ENCODE measurements around the gene PHACTR1. TPM values are rescaled to one million over a fixed set of nuclear protein-coding genes. Genes with fewer than 3 reads are reported as not detected.

PHACTR1 gene
- total RNA-seq, 1 donor from 2014 or later: 14.1 TPM

GRCh38 chr6:13025893-13026499, 309.4 kb downstream of the PHACTR1 start:
- DNase-seq (ENCODE audit: low spot score): no peak

GRCh38 chr6:13026557-13026956, 310.0 kb downstream of the PHACTR1 start:
- no peak for DNase-seq (ENCODE audit: low spot score)

DNA sequence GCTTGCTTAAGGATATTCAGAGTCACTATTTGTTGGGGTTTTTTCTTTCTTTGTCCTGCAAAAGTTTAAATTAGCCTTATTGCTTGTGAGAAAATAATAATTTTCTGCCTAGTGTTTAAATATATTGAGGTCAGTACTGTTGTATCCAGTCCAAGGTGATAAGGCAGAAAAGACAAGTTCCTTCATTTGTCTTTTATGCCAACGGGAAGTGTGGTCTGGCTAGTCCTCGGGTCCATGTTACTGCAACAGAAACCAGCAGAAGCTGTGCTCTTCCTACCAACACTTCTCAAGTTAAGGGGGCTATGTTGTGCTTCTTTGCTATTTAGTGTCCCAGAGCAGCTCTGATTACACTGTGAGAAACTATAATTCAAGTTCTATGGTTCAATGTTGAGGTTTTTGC, 310.6 kb downstream of the PHACTR1 start:
- no peak for DNase-seq (ENCODE audit: low spot score)

DNA sequence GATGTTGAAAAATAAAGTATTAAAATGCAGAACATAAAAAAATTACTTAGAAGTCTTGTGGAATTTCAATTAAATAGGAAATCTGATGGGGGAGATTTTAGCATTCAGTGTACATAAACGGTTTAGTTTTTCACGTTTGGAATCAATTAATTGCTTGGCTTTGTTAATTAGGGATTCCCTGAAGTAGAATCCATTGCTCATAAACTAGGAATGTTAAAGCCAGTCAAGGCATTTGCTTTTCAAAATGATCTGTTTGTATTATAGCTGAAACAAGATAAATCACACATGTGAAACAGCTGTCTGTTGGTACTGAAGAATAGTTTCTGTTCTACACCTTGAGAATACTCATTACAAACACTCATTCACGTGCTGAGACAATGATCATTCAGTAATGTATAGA, 313.8 kb downstream of the PHACTR1 start:
- no peak for DNase-seq (ENCODE audit: low spot score)

GRCh38 chr6:13032566-13032965, 316.0 kb downstream of the PHACTR1 start:
- DNase-seq (ENCODE audit: low spot score): no peak

- DNase-seq (ENCODE audit: low spot score): no peak
Observed at GRCh38 chr6:13033145-13033544, 316.6 kb downstream of the PHACTR1 start.

DNA sequence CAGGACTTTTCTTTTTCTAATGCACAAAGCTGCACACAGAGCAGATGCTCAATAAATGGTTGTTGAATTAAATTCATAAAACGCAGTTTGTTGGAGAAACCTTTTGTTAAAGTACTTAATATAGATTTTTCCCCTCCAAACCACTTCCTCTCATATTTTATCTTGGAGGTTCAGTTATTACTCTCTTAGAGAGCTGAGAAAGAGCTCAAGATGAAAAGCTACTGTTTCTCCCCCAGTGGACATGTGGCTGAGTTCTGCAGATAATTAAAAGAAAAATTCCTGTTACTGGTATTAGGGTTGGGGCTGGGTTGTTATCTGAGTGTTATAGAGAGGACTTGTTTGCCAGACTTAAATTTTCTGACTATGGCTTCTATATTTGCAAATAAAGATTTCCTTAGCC, 317.7 kb downstream of the PHACTR1 start:
- no peak for DNase-seq (ENCODE audit: low spot score)

DNA sequence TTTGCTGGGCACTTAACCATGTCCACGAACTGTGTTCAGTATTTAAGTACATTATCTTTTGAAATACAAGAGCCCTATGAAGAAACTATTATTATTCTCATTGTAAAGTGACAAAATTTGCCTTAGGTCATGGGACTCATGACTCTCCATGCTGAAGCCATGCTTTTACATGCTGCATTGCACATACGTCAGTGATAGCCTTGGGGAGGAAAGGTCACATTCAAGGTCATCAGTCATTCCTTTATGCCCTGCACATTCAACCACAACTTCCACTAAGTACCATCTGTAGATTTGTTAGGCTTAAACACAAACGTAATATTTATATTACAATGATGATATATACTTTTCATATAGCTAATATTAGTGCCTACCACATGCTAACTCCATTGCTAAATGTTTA, 319.0 kb downstream of the PHACTR1 start:
- DNase-seq (ENCODE audit: low spot score): no peak

DNA sequence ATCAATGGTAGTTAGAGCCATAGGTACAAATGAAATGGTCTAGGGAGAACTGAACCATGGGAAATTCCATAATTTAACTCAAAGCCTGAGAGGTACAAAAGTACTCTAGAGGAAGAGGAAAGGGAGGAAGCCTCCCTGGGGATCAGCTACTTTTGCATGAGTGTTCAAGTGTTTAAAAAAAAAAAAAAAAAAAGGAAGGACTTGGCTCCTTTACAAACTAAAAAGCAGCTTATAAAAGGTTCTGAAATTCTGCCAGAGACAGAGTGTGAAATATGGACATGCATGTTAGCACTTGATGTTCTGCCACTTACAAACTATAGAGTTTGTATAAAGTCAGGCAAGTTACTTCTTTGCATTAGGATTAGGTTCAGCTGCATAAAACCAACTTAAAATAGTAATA, 321.7 kb downstream of the PHACTR1 start:
- DNase-seq (ENCODE audit: low spot score): no peak

DNA sequence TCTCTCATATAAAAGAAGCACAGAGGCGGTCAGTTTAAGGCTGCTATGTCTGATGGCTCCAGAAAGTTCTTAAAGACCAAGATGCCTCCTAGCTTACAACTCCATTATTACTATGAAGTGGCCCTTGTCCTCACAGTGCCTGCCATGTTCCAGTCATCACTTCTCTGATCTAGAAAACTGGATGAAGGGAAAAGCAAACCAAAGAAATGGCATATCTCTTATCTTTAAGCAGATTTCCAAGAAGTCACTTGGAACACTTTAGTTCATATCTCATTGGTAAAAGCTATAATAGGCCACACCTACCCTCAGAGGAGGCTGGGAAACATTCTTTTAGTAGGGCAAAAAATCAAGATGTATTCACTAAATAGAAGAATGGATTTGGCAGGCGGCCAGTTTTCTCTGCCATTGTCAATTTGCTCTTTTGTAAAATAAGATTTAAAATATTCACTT, 322.2 kb downstream of the PHACTR1 start:
- DNase-seq (ENCODE audit: low spot score): no peak

DNA sequence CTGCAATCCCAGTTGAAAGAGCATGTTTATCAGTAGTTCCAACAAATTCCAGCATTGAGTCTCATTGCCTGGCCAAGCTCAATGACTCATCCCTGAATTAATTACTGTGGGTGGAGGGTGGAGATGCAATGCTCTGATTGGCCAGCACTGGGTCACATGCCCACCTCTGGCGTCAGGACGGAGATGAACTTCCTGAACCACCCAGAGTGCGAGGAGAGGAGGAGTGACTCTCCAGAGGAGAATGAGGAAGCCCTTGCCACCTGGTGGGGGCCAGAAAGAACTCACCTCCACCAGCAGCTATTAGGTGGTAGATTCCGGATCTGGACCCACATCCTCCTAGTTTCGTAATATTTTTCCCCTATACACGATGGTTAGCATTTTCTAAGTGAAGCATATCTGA, 327.8 kb downstream of the PHACTR1 start:
- DNase-seq (ENCODE audit: low spot score): no peak

GRCh38 chr6:13044896-13045295, 328.3 kb downstream of the PHACTR1 start:
- no peak for DNase-seq (ENCODE audit: low spot score)

- DNase-seq (ENCODE audit: low spot score): no peak
Observed at GRCh38 chr6:13045676-13046075, 329.1 kb downstream of the PHACTR1 start.

DNA sequence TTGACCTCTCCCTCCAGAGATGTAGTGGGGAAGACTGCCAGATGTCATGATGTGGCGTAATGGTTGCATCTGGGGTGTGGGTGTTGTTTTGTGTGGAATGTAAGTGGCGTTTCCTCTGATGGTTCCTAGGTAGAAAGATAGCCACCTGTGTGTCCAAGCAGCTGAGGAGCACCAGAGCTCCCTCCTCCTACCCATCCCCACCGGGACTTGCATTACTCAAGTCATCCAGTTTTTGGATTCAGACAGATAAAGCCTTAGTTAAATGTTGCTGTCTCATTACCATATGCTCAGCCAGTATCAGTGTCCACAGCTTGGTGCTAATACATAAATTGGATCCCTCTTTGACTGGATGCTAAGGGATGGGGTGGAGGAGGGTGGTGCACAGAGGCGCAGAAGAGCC, 329.5 kb downstream of the PHACTR1 start:
- DNase-seq (ENCODE audit: low spot score): no peak

DNA sequence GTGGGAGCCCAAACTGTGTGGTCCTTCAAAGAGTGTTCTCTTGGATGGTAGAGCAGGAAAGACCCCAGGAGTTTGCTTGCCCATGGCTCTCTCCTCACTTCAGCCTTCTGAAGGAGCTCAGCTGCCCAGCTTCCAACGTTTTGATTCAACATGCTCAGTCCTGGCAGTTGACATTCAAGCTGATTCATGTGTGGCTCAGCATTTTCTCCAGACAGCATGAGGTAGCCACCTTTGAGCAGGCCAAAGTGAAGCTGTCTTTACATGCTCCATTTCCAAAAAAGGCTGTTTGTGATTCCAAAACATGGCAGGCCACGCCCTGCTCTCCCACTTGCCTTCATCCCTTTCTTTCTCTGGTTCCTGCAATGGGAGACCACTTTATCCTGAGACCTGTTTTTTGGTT, 331.5 kb downstream of the PHACTR1 start:
- DNase-seq (ENCODE audit: low spot score): no peak

DNA sequence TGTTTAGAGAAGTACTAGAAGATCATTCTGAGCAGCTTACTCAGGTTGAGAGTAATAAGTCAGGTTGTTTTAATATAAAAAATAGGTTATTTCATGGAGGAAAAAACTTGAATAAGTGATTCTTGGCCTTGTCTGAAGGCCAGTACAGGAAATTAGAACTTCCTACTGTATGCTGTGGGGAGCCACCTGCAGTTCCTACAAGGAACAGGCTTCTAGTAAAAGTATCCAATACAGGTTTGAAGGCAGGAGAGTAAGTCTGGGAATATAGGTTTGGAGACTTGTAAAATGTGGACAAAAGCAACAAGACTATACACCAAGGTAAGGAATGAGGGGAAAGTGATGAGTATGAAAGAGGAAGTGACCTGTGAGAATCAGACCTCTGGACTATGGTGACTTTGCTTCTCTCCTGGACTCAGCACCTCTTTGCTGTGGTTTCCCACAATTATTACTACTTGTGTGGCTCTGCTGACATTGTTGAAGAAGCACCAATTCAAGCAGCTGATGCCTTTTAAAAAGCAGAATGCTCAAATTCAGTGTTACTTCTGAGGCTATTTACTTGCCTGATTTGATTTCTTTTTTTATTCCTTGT, 333.2 kb downstream of the PHACTR1 start:
- DNase-seq (ENCODE audit: low spot score): no peak

DNA sequence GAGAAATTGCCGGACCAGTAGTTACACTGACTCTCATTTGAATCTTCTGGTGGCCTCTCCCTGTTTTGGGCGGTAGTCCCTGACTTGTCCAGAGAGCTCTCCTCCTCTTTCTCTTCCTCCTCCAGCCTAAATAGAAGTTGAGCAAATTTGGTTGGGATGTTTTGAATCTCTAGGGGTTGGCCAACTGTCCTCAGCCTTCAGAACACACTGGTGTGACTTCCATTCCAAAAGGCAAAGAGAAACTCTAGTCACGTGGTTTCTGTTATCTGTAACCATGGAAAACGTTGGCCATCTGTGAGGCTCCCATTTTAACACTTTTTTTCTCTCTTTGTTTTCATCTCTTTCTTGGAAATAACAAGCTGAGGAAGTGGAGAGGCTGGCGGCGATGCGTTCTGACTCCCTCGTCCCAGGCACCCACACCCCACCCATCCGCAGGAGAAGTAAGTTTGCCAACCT, 336.5 kb downstream of the PHACTR1 start:
- no peak for DNase-seq (ENCODE audit: low spot score)

- DNase-seq (ENCODE audit: low spot score): no peak
Observed at GRCh38 chr6:13058051-13058450, 341.5 kb downstream of the PHACTR1 start.

DNA sequence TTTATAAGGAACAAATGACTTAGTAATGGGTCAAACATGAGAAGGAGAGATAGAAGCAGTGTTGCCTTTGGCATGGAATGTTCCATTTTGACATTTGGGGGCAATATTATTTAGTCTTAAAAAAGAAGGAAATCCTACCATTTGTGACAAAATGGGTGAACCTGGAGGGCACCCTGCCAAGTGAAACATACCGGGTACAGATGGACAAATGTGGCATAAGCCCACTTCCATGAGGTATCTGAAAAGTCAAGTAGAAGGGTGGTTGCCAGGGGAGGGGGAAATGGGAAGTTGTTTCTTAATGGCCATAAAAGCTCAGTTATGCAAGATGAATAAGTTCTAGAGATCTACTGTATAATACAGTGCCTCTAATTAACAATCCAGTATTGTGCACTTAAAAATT, 342.5 kb downstream of the PHACTR1 start:
- DNase-seq (ENCODE audit: low spot score): no peak

DNA sequence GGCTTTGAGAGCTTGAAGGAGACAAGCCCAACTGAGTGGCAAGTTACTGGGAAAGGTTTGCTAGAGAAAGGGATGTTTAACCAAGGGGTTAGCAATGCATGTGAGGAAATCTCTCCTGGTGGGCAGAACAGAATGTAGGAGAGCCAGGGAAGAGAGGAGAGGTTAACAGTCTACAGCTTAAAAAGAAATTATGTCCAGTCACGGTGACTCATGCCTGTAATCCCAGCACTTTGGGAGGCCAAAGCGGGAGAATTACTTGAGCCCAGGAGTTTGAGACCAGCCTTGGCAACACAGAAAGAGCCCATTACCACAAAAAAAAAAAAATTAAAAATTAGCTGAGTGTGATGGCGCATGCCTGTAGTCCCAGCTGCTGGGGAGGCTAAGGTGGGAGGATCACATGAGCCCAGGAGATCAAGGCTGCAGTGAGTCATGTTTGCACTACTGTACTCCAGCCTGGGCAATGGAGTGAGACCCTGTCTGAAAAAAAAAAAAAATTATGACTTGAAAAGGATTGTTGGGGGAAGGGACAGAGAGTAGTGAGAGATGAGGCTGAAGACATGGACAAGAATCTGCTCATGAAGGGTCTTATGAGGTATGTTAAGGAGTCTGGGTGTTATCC, 346.8 kb downstream of the PHACTR1 start:
- no peak for DNase-seq (ENCODE audit: low spot score)

DNA sequence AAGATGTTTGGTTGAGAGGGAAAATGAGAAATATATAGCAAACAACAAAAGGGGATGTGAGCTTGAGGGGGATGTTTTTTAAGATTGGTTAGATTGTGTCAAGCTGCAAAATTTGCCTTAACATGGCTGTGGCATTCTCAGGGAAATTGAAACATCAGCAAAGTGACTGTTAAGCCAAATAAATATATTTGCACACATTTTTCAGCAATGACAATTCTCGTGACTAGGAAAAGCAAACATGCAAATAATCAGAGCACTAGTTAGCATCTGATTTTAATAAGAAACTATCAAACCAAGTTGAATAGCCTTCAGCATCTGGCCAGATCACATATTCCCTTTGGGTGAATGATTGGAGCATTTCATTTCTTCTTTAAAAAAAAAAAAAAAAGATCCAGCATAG, 349.0 kb downstream of the PHACTR1 start:
- no peak for DNase-seq (ENCODE audit: low spot score)

DNA sequence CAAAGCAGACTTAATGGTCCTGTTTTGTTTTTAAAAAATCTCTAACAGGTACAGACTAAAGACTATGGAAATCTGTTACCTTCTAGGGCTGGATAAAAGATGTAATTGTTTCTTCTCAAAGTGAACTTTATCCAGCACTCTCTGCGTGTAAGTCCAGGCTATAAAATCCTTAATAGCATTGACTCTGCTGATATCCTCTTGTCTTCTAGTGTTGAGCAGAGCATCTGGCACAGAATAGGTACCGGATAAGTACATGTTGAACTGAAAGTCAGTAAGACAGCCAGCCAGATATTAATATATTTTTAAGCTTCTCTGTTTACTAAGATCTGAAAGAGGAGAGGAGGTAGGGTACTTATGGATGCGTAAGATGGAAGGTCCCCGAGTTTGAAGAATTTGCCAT, 349.5 kb downstream of the PHACTR1 start:
- no peak for DNase-seq (ENCODE audit: low spot score)

GRCh38 chr6:13066820-13067219, 350.3 kb downstream of the PHACTR1 start:
- DNase-seq (ENCODE audit: low spot score): no peak

Data from ureter (tissue), 1 donor.